H1 (cell line): Measurements from ENCODE around the gene ISY1. TPM values are rescaled to one million over a fixed set of nuclear protein-coding genes. Genes with fewer than 3 reads are reported as not detected.
A peak's percentile ranks its signal among the peaks of the same experiment; 100 is the strongest.

Experiments
- BACH1 ChIP-seq: IDR thresholded peaks from 2 replicates; pipeline ENCODE4 v1.6.1; 2012; ENCODE audit warnings: low read length, improper control_type of control experiment
- CREB1 ChIP-seq: IDR thresholded peaks from 2 replicates; pipeline ENCODE4 v1.6.1; 2012; ENCODE audit warnings: inconsistent platforms
- EP300 ChIP-seq, 2 experiments: IDR thresholded peaks; 1 replicate in 1 of 2; 2 replicates in 1 of 2; pipeline ENCODE4 v1.6.1; 2011 to 2012; ENCODE audit warnings: low read depth in 2 of 2, low read length in 2 of 2, mild to moderate bottlenecking in 2 of 2, borderline replicate concordance in 1 of 2, inconsistent platforms in 1 of 2, moderate library complexity in 1 of 2
- KDM5A ChIP-seq: fragments of 200-600 bp; IDR thresholded peaks from 2 replicates; pipeline ENCODE4 v1.7.1; 2012; ENCODE audit warnings: mild to moderate bottlenecking, low read length, inconsistent platforms, mixed read lengths
- polyA plus RNA-seq, 7 experiments: library from polyadenylated mRNA; depleted of rRNA in 3 of 7; stranded (reverse) in 5 of 7; unstranded in 2 of 7; fragments of >200 nt in 5 of 7; fragments of 200-250 nt in 2 of 7; gene quantifications; 1 replicate in 5 of 7; 2 replicates in 1 of 7; 4 replicates in 1 of 7; pipeline versions ENCODE4 v1.2.1 to v1.2.3, GENCODE V29; 2011 to 2013; ENCODE audit warnings: missing spikeins in 2 of 7, mixed read lengths in 2 of 7
- total RNA-seq: library from RNA; stranded (reverse); fragmentation: NEBNext Ultra II Directional; extraction: Animal tissue kit (Norgen Biotek cat#: 25700); gene quantifications from 2 replicates; pipeline ENCODE4 v1.2.1, GENCODE V29; 2021
- TF ChIP-seq, protein P1 (sequence below), 3 experiments: IDR thresholded peaks; 1 replicate in 2 of 3; 2 replicates in 1 of 3; pipeline versions ENCODE4 v1.5.1 to v1.6.1; 2011; ENCODE audit warnings: low read length in 3 of 3, mild to moderate bottlenecking in 3 of 3, inconsistent platforms in 2 of 3, low read depth in 1 of 3, moderate library complexity in 1 of 3; ENCODE audit not compliant: insufficient read depth in 1 of 3; ENCODE audit errors: control extremely low read depth in 1 of 3
- TF ChIP-seq, protein P2 (sequence below): IDR thresholded peaks from 2 replicates; pipeline ENCODE4 v1.6.1; 2012; ENCODE audit warnings: inconsistent platforms

ISY1 gene
- total and polyA plus RNA-seq, 2 of the 8 experiments (the other 6 are each of a cell fraction or from before 2014, with no cell fraction given), result 16.6 to 38.7 TPM

DNA sequence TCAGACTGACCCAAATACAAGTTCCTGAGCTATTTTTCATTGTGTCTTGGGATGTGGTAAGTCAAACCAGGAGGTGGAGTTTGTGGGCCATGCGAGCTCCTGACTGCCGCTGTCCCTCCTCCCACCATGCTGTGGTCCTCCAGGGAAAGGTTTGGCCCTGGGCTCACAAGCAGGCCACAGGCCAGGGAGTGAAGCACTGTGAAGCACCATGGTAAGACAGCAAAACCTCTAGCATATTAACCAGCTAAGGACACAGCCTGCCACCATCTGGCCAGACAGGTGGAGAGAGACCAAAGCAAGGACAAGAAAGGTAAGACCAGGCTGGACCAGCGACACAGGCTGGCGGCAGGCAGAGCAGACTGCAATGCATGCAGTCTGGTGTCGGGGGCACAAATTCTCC, 54.5 kb downstream of the ISY1 start (continued):
- TF ChIP-seq, protein P1, sequence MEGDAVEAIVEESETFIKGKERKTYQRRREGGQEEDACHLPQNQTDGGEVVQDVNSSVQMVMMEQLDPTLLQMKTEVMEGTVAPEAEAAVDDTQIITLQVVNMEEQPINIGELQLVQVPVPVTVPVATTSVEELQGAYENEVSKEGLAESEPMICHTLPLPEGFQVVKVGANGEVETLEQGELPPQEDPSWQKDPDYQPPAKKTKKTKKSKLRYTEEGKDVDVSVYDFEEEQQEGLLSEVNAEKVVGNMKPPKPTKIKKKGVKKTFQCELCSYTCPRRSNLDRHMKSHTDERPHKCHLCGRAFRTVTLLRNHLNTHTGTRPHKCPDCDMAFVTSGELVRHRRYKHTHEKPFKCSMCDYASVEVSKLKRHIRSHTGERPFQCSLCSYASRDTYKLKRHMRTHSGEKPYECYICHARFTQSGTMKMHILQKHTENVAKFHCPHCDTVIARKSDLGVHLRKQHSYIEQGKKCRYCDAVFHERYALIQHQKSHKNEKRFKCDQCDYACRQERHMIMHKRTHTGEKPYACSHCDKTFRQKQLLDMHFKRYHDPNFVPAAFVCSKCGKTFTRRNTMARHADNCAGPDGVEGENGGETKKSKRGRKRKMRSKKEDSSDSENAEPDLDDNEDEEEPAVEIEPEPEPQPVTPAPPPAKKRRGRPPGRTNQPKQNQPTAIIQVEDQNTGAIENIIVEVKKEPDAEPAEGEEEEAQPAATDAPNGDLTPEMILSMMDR (IDR thresholded peaks at IDR 0.05; ENCODE audit: control extremely low read depth in 1 of 3, insufficient read depth in 1 of 3, low read depth in 1 of 3, low read length in 3 of 3), result peak in 1 of 3 experiments; percentile 30; a peak in 1 of 4 replicates
- TF ChIP-seq KDM5A (no peak), BACH1 (no peak), EP300 (IDR thresholded peaks at IDR 0.05; ENCODE audit: borderline replicate concordance in 1 of 2, low read depth in 2 of 2, low read length in 2 of 2) (no peak), CREB1 (no peak)
- TF ChIP-seq, protein P2, sequence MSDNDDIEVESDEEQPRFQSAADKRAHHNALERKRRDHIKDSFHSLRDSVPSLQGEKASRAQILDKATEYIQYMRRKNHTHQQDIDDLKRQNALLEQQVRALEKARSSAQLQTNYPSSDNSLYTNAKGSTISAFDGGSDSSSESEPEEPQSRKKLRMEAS, result no peak
